WTC11 (cell line): ENCODE results near the gene SMYD3. TPM values are rescaled to one million over a fixed set of nuclear protein-coding genes. Genes with fewer than 3 reads are reported as not detected.
"Not testable (repeated sequence)": the region's sequence is repeated elsewhere in the genome, so short reads cannot be mapped to it uniquely, and the experiment has no call there.

ENCODE experiments used
- ATAC-seq: fragments of 200-7000 bp; cut with Tn5 transposase; 2 replicates; pipeline ENCODE4 v1.10.0; 2021; ENCODE audit warnings: mild to moderate bottlenecking, moderate library complexity
- CTCF ChIA-PET: fragments of 300-600 bp; sonication (Branson Sonifier 250); formaldehyde crosslinking; loops from one replicate; lab custom pipeline; 2021; ENCODE audit warnings: antibody characterized with exemption; lab: Charles Lee
- POLR2A ChIA-PET: fragments of 350-600 bp; sonication (Branson Sonifier 250); formaldehyde crosslinking; loops from one replicate; lab custom pipeline; 2021; ENCODE audit warnings: antibody characterized with exemption; lab: Charles Lee
- DNase-seq: peaks from one replicate; pipeline ENCODE4 v3.0.0; 2021; ENCODE audit warnings: low spot score
- H3K27ac Mint-ChIP-seq: 2 replicates; pipeline ENCODE4 v1.8.0; 2021; ENCODE audit warnings: mixed read lengths
- H3K27me3 Mint-ChIP-seq: 2 replicates; pipeline ENCODE4 v1.8.0; 2021; ENCODE audit warnings: low read depth, mild to moderate bottlenecking, moderate library complexity, mixed read lengths
- H3K36me3 Mint-ChIP-seq: 2 replicates; pipeline ENCODE4 v1.8.0; 2021; ENCODE audit warnings: mixed read lengths
- H3K4me1 Mint-ChIP-seq: 2 replicates; pipeline ENCODE4 v1.8.0; 2022; ENCODE audit warnings: mixed read lengths
- H3K4me3 Mint-ChIP-seq: 2 replicates; pipeline ENCODE4 v1.8.0; 2021; ENCODE audit warnings: mild to moderate bottlenecking, moderate library complexity, mixed read lengths
- H3K9me3 Mint-ChIP-seq: 2 replicates; pipeline ENCODE4 v1.8.0; 2021; ENCODE audit warnings: mixed read lengths
- CBFB ChIP-seq: sonication (generic); formaldehyde crosslinking; IDR thresholded peaks from 2 replicates; pipeline ENCODE4 v1.8.1; 2022; ENCODE audit warnings: mild to moderate bottlenecking, low read depth, missing genetic modification reagents
- CREB1 ChIP-seq: sonication (generic); formaldehyde crosslinking; IDR thresholded peaks from 2 replicates; pipeline ENCODE4 v1.8.0; 2023; ENCODE audit warnings: mild to moderate bottlenecking, missing genetic modification reagents
- ELF4 ChIP-seq: sonication (generic); formaldehyde crosslinking; IDR thresholded peaks from 2 replicates; pipeline ENCODE4 v1.8.1; 2022; ENCODE audit warnings: low read depth, mild to moderate bottlenecking, moderate library complexity, missing genetic modification reagents
- EMX1 ChIP-seq: fragments of 250-450 bp; sonication (Bioruptor Pico); IDR thresholded peaks from 2 replicates; pipeline ENCODE4 v1.8.0; 2021; ENCODE audit warnings: mild to moderate bottlenecking
- ETV6 ChIP-seq: sonication (generic); formaldehyde crosslinking; IDR thresholded peaks from 2 replicates; pipeline ENCODE4 v1.8.1; 2022; ENCODE audit warnings: mild to moderate bottlenecking, missing genetic modification reagents
- JUN ChIP-seq: sonication (generic); formaldehyde crosslinking; IDR thresholded peaks from 2 replicates; pipeline ENCODE4 v1.8.0; 2023; ENCODE audit warnings: mild to moderate bottlenecking, missing genetic modification reagents
- TP53 ChIP-seq: sonication (generic); formaldehyde crosslinking; IDR thresholded peaks from 2 replicates; pipeline ENCODE4 v1.8.1; 2023; ENCODE audit warnings: mild to moderate bottlenecking, missing genetic modification reagents
- ZNF138 ChIP-seq: sonication (generic); formaldehyde crosslinking; conservative IDR thresholded peaks from 2 replicates; pipeline ENCODE4 v1.8.1; 2022; ENCODE audit warnings: mild to moderate bottlenecking, moderate library complexity, missing genetic modification reagents
- ZNF232 ChIP-seq: sonication (generic); formaldehyde crosslinking; IDR thresholded peaks from 2 replicates; pipeline ENCODE4 v1.8.0; 2022; ENCODE audit warnings: mild to moderate bottlenecking, missing genetic modification reagents
- ZNF416 ChIP-seq: fragments of 250-450 bp; sonication (Bioruptor Pico); IDR thresholded peaks from 2 replicates; pipeline ENCODE4 v1.9.0; 2021; ENCODE audit warnings: mild to moderate bottlenecking, inconsistent platforms
- ZNF423 ChIP-seq: fragments of 250-450 bp; sonication (Bioruptor Pico); IDR thresholded peaks from 2 replicates; pipeline ENCODE4 v2.1.2; 2022; ENCODE audit warnings: mild to moderate bottlenecking, moderate library complexity
- ZNF671 ChIP-seq: fragments of 250-450 bp; sonication (Bioruptor Pico); IDR thresholded peaks from 2 replicates; pipeline ENCODE4 v1.8.0; 2021; ENCODE audit warnings: mild to moderate bottlenecking
- total RNA-seq: library from RNA; stranded (reverse); gene quantifications from 3 replicates; pipeline ENCODE4 v1.2.3, GENCODE V29; 2021
- TF ChIP-seq, protein P1 (sequence below): sonication (generic); formaldehyde crosslinking; IDR thresholded peaks from 2 replicates; pipeline ENCODE4 v1.8.0; 2023; ENCODE audit warnings: missing genetic modification reagents, mild to moderate bottlenecking, borderline replicate concordance
- TF ChIP-seq, protein P2 (sequence below): sonication (generic); formaldehyde crosslinking; IDR thresholded peaks from 2 replicates; pipeline ENCODE4 v1.8.1; 2023; ENCODE audit warnings: mild to moderate bottlenecking, missing genetic modification reagents, borderline replicate concordance

SMYD3 gene
- total RNA-seq, 1 experiment from 2014 or later, result 21.4 TPM

DNA sequence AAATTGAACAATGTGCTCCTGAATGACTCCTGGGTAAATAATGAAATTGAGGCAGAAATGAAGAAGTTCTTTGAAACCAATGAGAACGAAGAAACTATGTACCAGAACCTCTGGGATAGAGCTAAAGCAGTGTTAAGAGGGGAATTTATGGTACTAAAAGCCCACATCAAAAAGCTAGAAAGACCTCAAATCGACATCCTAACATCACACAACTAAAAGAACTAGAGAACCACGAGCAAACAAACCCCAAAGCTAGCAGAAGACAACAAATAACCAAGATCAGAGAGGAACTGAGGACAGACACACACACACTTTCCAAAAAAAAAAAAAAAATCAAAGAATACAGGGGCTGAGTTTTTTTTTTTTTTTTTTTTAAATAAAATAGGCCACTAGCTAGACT lies 564.2 kb downstream of the SMYD3 start:
- H3K4me3 Mint-ChIP-seq, result no peak overlapping the region
- no peak for DNase-seq
- CTCF ChIA-PET, result interaction anchor here (1.0 kb wide), 1 partner anchor 54 kb away, joined by 4 read pairs; no protein-coding TSS in a partner anchor
- H3K27me3 Mint-ChIP-seq, result no peaks in the 10 kb centered on the region; the same call in 1 of the 2 replicates
- no peak for TF ChIP-seq ZNF232 (CRISPR knock-in tag)
- TF ChIP-seq ZNF671 (CRISPR knock-in tag), result no peak
- no peak for TF ChIP-seq TP53 (CRISPR knock-in tag)
- H3K9me3 Mint-ChIP-seq, result peaks cover 22% of the 10 kb centered on the region
- no peak for ATAC-seq
- peaks cover 3% of the 10 kb centered on the region; the same call in 1 of the 2 replicates for H3K36me3 Mint-ChIP-seq
- POLR2A ChIA-PET, result no interaction called here
- no peak overlapping the region for H3K27ac Mint-ChIP-seq
- peaks cover 25% of the 10 kb centered on the region for H3K4me1 Mint-ChIP-seq

DNA sequence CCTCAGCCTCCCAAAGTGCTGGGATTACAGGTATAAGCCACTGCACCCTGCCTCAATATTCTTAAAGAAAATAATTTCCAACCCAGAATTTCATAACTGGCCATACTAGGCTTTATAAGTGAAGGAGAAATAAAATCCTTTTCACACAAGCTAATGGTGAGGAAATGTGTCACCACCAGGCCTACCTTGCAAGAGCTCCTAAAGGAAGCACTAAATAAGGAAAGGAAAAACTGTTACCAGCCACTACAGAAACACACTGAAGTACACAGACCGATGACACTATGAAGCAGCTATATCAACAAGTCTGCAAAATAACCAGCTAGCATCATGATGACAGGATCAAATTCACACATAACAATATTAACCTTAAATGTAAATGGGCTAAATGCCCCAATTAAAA lies 565.3 kb downstream of the SMYD3 start:
- H3K27ac Mint-ChIP-seq, H3K27me3 Mint-ChIP-seq, H3K4me3 Mint-ChIP-seq, H3K36me3 Mint-ChIP-seq, CTCF ChIA-PET, DNase-seq, ATAC-seq, POLR2A ChIA-PET: not testable (repeated sequence)
- Mint-ChIP-seq H3K9me3 (peaks cover 22% of the 10 kb centered on the region), H3K4me1 (peaks cover 25% of the 10 kb centered on the region)

DNA sequence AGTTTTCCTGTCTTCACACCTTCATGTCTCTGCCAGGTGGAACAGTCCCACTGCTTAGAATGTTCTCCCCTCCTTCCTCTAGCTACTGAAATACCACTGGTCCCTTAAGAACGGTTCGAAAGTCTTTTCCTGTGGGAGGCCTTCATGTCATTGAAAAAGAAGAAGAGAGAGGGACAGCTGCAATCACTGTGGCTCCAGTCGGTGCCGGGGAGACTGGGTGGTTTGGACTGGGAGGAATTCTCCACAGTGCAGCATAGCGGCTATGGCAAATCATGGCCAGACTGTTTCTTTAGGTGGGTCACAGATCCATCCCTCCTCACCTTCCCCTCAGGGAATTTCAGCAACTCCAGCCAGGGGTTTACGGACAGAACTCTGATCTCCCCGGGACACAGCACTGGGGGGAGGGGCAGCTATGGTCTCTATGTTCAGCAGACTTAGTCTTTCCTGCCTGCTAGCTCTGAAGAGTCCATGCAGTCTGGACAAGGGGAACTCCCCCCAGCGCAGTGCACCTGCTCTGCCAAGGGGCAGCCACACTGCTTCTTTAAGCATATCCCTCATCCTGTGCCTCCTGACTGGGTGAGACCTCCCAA lies 567.2 kb downstream of the SMYD3 start:
- DNase-seq, result no peak
- Mint-ChIP-seq H3K4me1 (peaks cover 30% of the 10 kb centered on the region), H3K9me3 (peaks cover 11% of the 10 kb centered on the region), H3K36me3 (peaks cover 3% of the 10 kb centered on the region; the same call in 1 of the 2 replicates), H3K27ac (no peak overlapping the region), H3K4me3 (no peak overlapping the region), H3K27me3 (no peaks in the 10 kb centered on the region; the same call in 1 of the 2 replicates)
- ChIA-PET POLR2A (no interaction called here), CTCF (no interaction called here)
- ATAC-seq, result no peak; the same call in 1 of the 2 replicates
- TF ChIP-seq ZNF416 (CRISPR knock-in tag), result no peak
- no peak for TF ChIP-seq ZNF138
- TF ChIP-seq, all 79 proteins: peak for 0

DNA sequence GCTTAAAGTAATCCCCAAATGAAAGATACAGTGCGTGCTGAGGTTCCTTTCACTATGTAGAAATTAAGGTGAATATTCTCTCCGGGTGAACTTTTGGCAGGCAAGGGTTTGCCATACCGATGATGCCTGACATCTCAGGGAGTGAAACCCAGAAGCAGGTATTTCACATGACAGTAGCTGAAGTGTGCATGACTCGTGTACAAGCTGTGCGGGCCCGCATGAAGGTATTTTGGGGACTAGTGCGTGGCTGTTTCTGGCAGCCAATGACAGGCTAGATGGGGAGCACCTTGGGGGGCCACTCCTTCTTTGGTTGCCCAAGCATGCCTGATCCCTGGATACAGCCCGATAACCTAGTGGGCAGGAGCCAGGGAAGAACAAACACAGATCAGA lies 569.0 kb downstream of the SMYD3 start:
- Mint-ChIP-seq H3K36me3 (no peaks in the 10 kb centered on the region), H3K27ac (no peak overlapping the region), H3K4me1 (peaks cover 45% of the 10 kb centered on the region), H3K27me3 (no peaks in the 10 kb centered on the region; the same call in 1 of the 2 replicates), H3K4me3 (no peak overlapping the region)
- ChIA-PET CTCF (interaction anchor here (0.8 to 0.9 kb wide), 2 partner anchors 49 kb away, joined by 3 read pairs; no protein-coding TSS in a partner anchor), POLR2A (no interaction called here)
- DNase-seq (no peak), ATAC-seq (no peak)
- no peak for TF ChIP-seq CREB1 (CRISPR knock-in tag)
- no peak for TF ChIP-seq ZNF423 (CRISPR knock-in tag)
- TF ChIP-seq, protein P1, sequence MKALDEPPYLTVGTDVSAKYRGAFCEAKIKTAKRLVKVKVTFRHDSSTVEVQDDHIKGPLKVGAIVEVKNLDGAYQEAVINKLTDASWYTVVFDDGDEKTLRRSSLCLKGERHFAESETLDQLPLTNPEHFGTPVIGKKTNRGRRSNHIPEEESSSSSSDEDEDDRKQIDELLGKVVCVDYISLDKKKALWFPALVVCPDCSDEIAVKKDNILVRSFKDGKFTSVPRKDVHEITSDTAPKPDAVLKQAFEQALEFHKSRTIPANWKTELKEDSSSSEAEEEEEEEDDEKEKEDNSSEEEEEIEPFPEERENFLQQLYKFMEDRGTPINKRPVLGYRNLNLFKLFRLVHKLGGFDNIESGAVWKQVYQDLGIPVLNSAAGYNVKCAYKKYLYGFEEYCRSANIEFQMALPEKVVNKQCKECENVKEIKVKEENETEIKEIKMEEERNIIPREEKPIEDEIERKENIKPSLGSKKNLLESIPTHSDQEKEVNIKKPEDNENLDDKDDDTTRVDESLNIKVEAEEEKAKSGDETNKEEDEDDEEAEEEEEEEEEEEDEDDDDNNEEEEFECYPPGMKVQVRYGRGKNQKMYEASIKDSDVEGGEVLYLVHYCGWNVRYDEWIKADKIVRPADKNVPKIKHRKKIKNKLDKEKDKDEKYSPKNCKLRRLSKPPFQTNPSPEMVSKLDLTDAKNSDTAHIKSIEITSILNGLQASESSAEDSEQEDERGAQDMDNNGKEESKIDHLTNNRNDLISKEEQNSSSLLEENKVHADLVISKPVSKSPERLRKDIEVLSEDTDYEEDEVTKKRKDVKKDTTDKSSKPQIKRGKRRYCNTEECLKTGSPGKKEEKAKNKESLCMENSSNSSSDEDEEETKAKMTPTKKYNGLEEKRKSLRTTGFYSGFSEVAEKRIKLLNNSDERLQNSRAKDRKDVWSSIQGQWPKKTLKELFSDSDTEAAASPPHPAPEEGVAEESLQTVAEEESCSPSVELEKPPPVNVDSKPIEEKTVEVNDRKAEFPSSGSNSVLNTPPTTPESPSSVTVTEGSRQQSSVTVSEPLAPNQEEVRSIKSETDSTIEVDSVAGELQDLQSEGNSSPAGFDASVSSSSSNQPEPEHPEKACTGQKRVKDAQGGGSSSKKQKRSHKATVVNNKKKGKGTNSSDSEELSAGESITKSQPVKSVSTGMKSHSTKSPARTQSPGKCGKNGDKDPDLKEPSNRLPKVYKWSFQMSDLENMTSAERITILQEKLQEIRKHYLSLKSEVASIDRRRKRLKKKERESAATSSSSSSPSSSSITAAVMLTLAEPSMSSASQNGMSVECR (CRISPR knock-in tag), result no peak
- no peak for TF ChIP-seq JUN (CRISPR knock-in tag)
- TF ChIP-seq, protein P2, sequence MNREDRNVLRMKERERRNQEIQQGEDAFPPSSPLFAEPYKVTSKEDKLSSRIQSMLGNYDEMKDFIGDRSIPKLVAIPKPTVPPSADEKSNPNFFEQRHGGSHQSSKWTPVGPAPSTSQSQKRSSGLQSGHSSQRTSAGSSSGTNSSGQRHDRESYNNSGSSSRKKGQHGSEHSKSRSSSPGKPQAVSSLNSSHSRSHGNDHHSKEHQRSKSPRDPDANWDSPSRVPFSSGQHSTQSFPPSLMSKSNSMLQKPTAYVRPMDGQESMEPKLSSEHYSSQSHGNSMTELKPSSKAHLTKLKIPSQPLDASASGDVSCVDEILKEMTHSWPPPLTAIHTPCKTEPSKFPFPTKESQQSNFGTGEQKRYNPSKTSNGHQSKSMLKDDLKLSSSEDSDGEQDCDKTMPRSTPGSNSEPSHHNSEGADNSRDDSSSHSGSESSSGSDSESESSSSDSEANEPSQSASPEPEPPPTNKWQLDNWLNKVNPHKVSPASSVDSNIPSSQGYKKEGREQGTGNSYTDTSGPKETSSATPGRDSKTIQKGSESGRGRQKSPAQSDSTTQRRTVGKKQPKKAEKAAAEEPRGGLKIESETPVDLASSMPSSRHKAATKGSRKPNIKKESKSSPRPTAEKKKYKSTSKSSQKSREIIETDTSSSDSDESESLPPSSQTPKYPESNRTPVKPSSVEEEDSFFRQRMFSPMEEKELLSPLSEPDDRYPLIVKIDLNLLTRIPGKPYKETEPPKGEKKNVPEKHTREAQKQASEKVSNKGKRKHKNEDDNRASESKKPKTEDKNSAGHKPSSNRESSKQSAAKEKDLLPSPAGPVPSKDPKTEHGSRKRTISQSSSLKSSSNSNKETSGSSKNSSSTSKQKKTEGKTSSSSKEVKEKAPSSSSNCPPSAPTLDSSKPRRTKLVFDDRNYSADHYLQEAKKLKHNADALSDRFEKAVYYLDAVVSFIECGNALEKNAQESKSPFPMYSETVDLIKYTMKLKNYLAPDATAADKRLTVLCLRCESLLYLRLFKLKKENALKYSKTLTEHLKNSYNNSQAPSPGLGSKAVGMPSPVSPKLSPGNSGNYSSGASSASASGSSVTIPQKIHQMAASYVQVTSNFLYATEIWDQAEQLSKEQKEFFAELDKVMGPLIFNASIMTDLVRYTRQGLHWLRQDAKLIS, result no peak
- no peak for TF ChIP-seq ETV6 (CRISPR knock-in tag)
- TF ChIP-seq ELF4 (CRISPR knock-in tag), result no peak
- TF ChIP-seq TP53 (CRISPR knock-in tag), result no peak
- no peak for TF ChIP-seq CBFB (CRISPR knock-in tag)
- no peak for TF ChIP-seq EMX1
- no peak for TF ChIP-seq ZNF671 (CRISPR knock-in tag)
- TF ChIP-seq, all 79 proteins: peak for 0
- H3K9me3 Mint-ChIP-seq, result no peaks in the 10 kb centered on the region
